Measurements from ENCODE around the gene TSEN2. TPM values are rescaled to one million over a fixed set of nuclear protein-coding genes. Genes with fewer than 3 reads are reported as not detected.
"Not testable (repeated sequence)": the region's sequence is repeated elsewhere in the genome, so short reads cannot be mapped to it uniquely, and the experiment has no call there.

Gene TSEN2
- total RNA-seq, 1 experiment from 2014 or later, result 22.0 TPM

DNA sequence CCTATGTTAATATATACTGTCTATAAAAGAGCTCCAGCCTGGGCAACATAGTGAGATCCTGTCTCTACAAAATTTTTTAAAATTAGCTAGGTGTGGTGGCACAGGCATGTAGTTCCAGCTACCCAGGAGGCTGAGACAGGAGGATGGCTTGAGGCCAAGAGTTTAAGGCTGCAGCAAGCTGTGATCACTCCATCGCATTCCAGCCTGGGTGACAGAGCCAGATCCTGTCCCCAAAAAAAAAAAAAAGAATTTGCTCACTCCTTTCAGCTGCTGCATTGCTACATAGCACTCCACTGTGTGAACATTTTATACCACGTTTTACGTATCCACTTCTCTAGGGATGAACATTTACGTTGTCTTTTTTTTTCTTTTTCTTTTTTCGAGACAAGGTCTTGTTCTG, 6.0 kb upstream of the TSEN2 start:
- no peak overlapping the region for H3K23ac ChIP-seq (ENCODE audit: insufficient read length, low read depth, low read length)
- H2BK12ac ChIP-seq (ENCODE audit: insufficient read length, low read depth, low read length), result no peak overlapping the region
- H2BK5ac ChIP-seq (ENCODE audit: insufficient read length, low read length), result no peak overlapping the region
- no peak overlapping the region for H2BK15ac ChIP-seq (ENCODE audit: low read depth, low read length)
- H3K9me3 Mint-ChIP-seq, result no peaks in the 10 kb centered on the region
- peaks cover 2 to 15% of the 10 kb centered on the region in 2 experiments for H3K4me1 Mint-ChIP-seq
- no peak overlapping the region for H2BK20ac ChIP-seq (ENCODE audit: low read depth, low read length, poor library complexity, severe bottlenecking)
- H4K20me1 ChIP-seq (ENCODE audit: control insufficient read depth, insufficient read depth, insufficient read length), result no peaks in the 10 kb centered on the region
- no peak overlapping the region for H2AK5ac ChIP-seq (ENCODE audit: insufficient read length, low read length)
- WGBS (ENCODE audit: extremely low coverage, insufficient read length, low lambda C conversion rate), result no CpG with 5 or more reads among the region's 5 CpGs
- no peak overlapping the region for H3K56ac ChIP-seq (ENCODE audit: insufficient read length, low read depth, low read length)
- H3K4me3 Mint-ChIP-seq, result no peak overlapping the region
- H3K9me3 ChIP-seq (ENCODE audit: control insufficient read depth, low read depth, low read length), result no peaks in the 10 kb centered on the region
- H3K27me3 ChIP-seq (ENCODE audit: insufficient read depth, low read length), result no peaks in the 10 kb centered on the region
- H3K79me1 ChIP-seq (ENCODE audit: insufficient read depth, low read depth, low read length, poor library complexity, severe bottlenecking), result no peaks in the 10 kb centered on the region
- peaks cover under 1% of the 10 kb centered on the region; the same call in 1 of the 2 replicates for H3K4me1 ChIP-seq (ENCODE audit: insufficient read depth, low read length)
- H3K36me3 Mint-ChIP-seq (ENCODE audit: insufficient read depth in 1 of 3, low read depth in 3 of 3), result no peaks in the 10 kb centered on the region
- no peaks in the 10 kb centered on the region for H3K23me2 ChIP-seq (ENCODE audit: insufficient read length, low read depth, low read length, poor library complexity, severe bottlenecking)
- no peak overlapping the region for H3K4ac ChIP-seq (ENCODE audit: low read depth, low read length)
- H3K4me2 ChIP-seq (ENCODE audit: insufficient read depth, insufficient read length, low read length), result no peak overlapping the region
- H4K5ac ChIP-seq (ENCODE audit: insufficient read length, low read depth, low read length), result no peak overlapping the region
- peaks cover 4% of the 10 kb centered on the region for H3K27me3 Mint-ChIP-seq (ENCODE audit: low read depth)
- H4K8ac ChIP-seq (replicated peaks; ENCODE audit: insufficient read length, low read depth, low read length), result no peak overlapping the region
- TF ChIP-seq, protein P1, sequence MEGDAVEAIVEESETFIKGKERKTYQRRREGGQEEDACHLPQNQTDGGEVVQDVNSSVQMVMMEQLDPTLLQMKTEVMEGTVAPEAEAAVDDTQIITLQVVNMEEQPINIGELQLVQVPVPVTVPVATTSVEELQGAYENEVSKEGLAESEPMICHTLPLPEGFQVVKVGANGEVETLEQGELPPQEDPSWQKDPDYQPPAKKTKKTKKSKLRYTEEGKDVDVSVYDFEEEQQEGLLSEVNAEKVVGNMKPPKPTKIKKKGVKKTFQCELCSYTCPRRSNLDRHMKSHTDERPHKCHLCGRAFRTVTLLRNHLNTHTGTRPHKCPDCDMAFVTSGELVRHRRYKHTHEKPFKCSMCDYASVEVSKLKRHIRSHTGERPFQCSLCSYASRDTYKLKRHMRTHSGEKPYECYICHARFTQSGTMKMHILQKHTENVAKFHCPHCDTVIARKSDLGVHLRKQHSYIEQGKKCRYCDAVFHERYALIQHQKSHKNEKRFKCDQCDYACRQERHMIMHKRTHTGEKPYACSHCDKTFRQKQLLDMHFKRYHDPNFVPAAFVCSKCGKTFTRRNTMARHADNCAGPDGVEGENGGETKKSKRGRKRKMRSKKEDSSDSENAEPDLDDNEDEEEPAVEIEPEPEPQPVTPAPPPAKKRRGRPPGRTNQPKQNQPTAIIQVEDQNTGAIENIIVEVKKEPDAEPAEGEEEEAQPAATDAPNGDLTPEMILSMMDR (conservative IDR thresholded peaks at IDR 0.05), result no peak
- no peak overlapping the region for H3K18ac ChIP-seq (ENCODE audit: insufficient read length, low read depth, low read length)
- H3T11ph ChIP-seq (ENCODE audit: low read length), result no peak overlapping the region
- no peak overlapping the region for H2AFZ ChIP-seq (ENCODE audit: low read length)
- DNase-seq, result no peak
- H2BK120ac ChIP-seq (ENCODE audit: low read depth, low read length, poor library complexity, severe bottlenecking), result no peak overlapping the region
- H3K9ac ChIP-seq (ENCODE audit: extremely low read depth, insufficient read length, low read length), result no peak overlapping the region
- no peak overlapping the region for H3K27ac ChIP-seq (ENCODE audit: insufficient read length, low read depth, low read length)
- no peak overlapping the region for H3K14ac ChIP-seq (ENCODE audit: insufficient read depth, low read length)
- no peak overlapping the region; a peak in 1 of 7 replicates for H3K27ac Mint-ChIP-seq
- no peaks in the 10 kb centered on the region for H3K79me2 ChIP-seq (ENCODE audit: insufficient read depth, low read length)
- H4K91ac ChIP-seq (ENCODE audit: insufficient read length, low read depth, low read length), result no peak overlapping the region

DNA sequence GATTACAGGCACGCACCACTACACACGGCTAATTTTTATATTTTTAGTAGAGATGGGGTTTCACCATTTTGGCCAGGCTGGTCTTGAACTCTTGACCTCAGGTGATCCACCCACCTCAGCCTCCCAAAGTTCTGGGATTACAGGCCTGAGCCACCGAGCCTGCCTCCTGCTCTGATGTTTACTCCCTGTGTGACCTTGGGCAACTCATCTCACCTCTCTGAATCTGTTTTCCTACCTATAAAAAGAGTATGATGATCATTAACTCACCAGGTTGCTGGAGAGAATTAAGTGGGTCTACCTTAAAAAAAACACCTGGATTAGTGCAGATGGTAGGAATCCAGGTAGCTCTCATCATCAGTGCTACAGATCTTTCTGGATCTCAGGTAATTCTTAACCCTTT, 5.1 kb upstream of the TSEN2 start:
- not testable (repeated sequence) for H3K56ac ChIP-seq (ENCODE audit: insufficient read length, low read depth, low read length); H3K27ac ChIP-seq (ENCODE audit: insufficient read length, low read depth, low read length); H3K4me1 ChIP-seq (ENCODE audit: insufficient read depth, low read length); H4K8ac ChIP-seq (replicated peaks; ENCODE audit: insufficient read length, low read depth, low read length); H3K18ac ChIP-seq (ENCODE audit: insufficient read length, low read depth, low read length); DNase-seq; H3K27ac Mint-ChIP-seq; H4K20me1 ChIP-seq (ENCODE audit: control insufficient read depth, insufficient read depth, insufficient read length); H3K4ac ChIP-seq (ENCODE audit: low read depth, low read length); H3K9ac ChIP-seq (ENCODE audit: extremely low read depth, insufficient read length, low read length); H3K14ac ChIP-seq (ENCODE audit: insufficient read depth, low read length); H2BK5ac ChIP-seq (ENCODE audit: insufficient read length, low read length); H3K79me1 ChIP-seq (ENCODE audit: insufficient read depth, low read depth, low read length, poor library complexity, severe bottlenecking); H3K79me2 ChIP-seq (ENCODE audit: insufficient read depth, low read length); H3K36me3 Mint-ChIP-seq (ENCODE audit: insufficient read depth in 1 of 3, low read depth in 3 of 3); H3K9me3 ChIP-seq (ENCODE audit: control insufficient read depth, low read depth, low read length); H3K4me3 Mint-ChIP-seq; H3K27me3 Mint-ChIP-seq (ENCODE audit: low read depth); H3K4me2 ChIP-seq (ENCODE audit: insufficient read depth, insufficient read length, low read length); H3T11ph ChIP-seq (ENCODE audit: low read length); H3K23ac ChIP-seq (ENCODE audit: insufficient read length, low read depth, low read length); H3K27me3 ChIP-seq (ENCODE audit: insufficient read depth, low read length); H2BK15ac ChIP-seq (ENCODE audit: low read depth, low read length); H2BK120ac ChIP-seq (ENCODE audit: low read depth, low read length, poor library complexity, severe bottlenecking); H2BK20ac ChIP-seq (ENCODE audit: low read depth, low read length, poor library complexity, severe bottlenecking); H2AK5ac ChIP-seq (ENCODE audit: insufficient read length, low read length); H4K91ac ChIP-seq (ENCODE audit: insufficient read length, low read depth, low read length); H4K5ac ChIP-seq (ENCODE audit: insufficient read length, low read depth, low read length); H3K9me3 Mint-ChIP-seq; H2BK12ac ChIP-seq (ENCODE audit: insufficient read length, low read depth, low read length); H2AFZ ChIP-seq (ENCODE audit: low read length); H3K23me2 ChIP-seq (ENCODE audit: insufficient read length, low read depth, low read length, poor library complexity, severe bottlenecking)
- H3K4me1 Mint-ChIP-seq, result peaks cover 9 to 17% of the 10 kb centered on the region in 2 experiments
- WGBS (ENCODE audit: extremely low coverage, insufficient read length, low lambda C conversion rate), result no CpG with 5 or more reads among the region's 3 CpGs

Measured in H9 (cell line).